H1 (cell line): ENCODE measurements around the gene TCIRG1. TPM values are rescaled to one million over a fixed set of nuclear protein-coding genes. Genes with fewer than 3 reads are reported as not detected.
A peak's percentile ranks its signal among the peaks of the same experiment; 100 is the strongest.

Experiments used
- BCL11A ChIP-seq, 2 experiments: IDR thresholded peaks; one replicate each; pipeline ENCODE4 v1.6.1; 2011; ENCODE audit warnings: low read depth in 2 of 2, low read length in 2 of 2, mild to moderate bottlenecking in 2 of 2
- CBX8 ChIP-seq: fragments of 300-800, 300-1000 bp; sonication (generic); IDR thresholded peaks from 2 replicates; pipeline ENCODE4 v1.7.1; 2016; ENCODE audit warnings: low read depth, low read length, borderline replicate concordance
- CEBPB ChIP-seq: IDR thresholded peaks from 2 replicates; pipeline ENCODE4 v1.6.1; 2012; ENCODE audit warnings: low read depth, low read length
- CHD2 ChIP-seq: IDR thresholded peaks from 2 replicates; pipeline ENCODE4 v1.6.1; 2012; ENCODE audit warnings: low read length, improper control_type of control experiment
- CTBP2 ChIP-seq: IDR thresholded peaks from 2 replicates; pipeline ENCODE4 v1.7.0; 2011; ENCODE audit warnings: borderline replicate concordance, mild to moderate bottlenecking, moderate library complexity, mixed read lengths, low read length; ENCODE audit not compliant: insufficient read depth, insufficient read length
- GABPA ChIP-seq: IDR thresholded peaks from 2 replicates; pipeline ENCODE4 v1.6.1; 2011; ENCODE audit warnings: mild to moderate bottlenecking, low read length, moderate library complexity, borderline replicate concordance; ENCODE audit not compliant: insufficient read depth
- HDAC2 ChIP-seq, 2 experiments: fragments of 300-600 bp in 1 of 2; sonication (generic) in 1 of 2; IDR thresholded peaks; 2 replicates each; pipeline ENCODE4 v1.6.1; 2011 to 2012; ENCODE audit warnings: low read depth in 2 of 2, low read length in 2 of 2, mild to moderate bottlenecking in 2 of 2, moderate library complexity in 2 of 2, borderline replicate concordance in 1 of 2, inconsistent platforms in 1 of 2
- KDM1A ChIP-seq: fragments of 200-600, 300-600 bp; sonication (generic); IDR thresholded peaks from 2 replicates; pipeline ENCODE4 v1.7.1; 2016; ENCODE audit warnings: mild to moderate bottlenecking, low read length, borderline replicate concordance
- NANOG ChIP-seq: IDR thresholded peaks from 2 replicates; pipeline ENCODE4 v1.6.1; 2011; ENCODE audit warnings: low read length, low read depth, mild to moderate bottlenecking, inconsistent platforms; ENCODE audit not compliant: insufficient read depth, poor library complexity, severe bottlenecking
- PHF8 ChIP-seq: fragments of 200-600 bp; sonication (generic); conservative IDR thresholded peaks from 2 replicates; pipeline ENCODE4 v1.7.1; 2012; ENCODE audit warnings: low read depth, mild to moderate bottlenecking, inconsistent platforms, low read length, moderate library complexity
- POLR2AphosphoS5 ChIP-seq: IDR thresholded peaks from 2 replicates; pipeline ENCODE4 v1.6.1; 2011; ENCODE audit warnings: low read depth, low read length
- POU5F1 ChIP-seq: IDR thresholded peaks from 2 replicates; pipeline ENCODE4 v1.6.1; 2011; ENCODE audit warnings: low read depth, mild to moderate bottlenecking, low read length, moderate library complexity
- RAD21 ChIP-seq, 2 experiments: IDR thresholded peaks in 1 of 2; conservative IDR thresholded peaks in 1 of 2; 2 replicates each; pipeline ENCODE4 v1.6.1; 2011; ENCODE audit warnings: low read depth in 2 of 2, low read length in 2 of 2, improper control_type of control experiment in 1 of 2, inconsistent platforms in 1 of 2, mild to moderate bottlenecking in 1 of 2, moderate library complexity in 1 of 2
- RBBP5 ChIP-seq: IDR thresholded peaks from 2 replicates; pipeline ENCODE4 v1.7.1; 2012; ENCODE audit warnings: low read depth, mild to moderate bottlenecking, inconsistent platforms, low read length, moderate library complexity, borderline replicate concordance
- RFX5 ChIP-seq: IDR thresholded peaks from 2 replicates; pipeline ENCODE4 v1.6.1; 2011; ENCODE audit warnings: low read depth, low read length, improper control_type of control experiment, borderline replicate concordance
- SIRT6 ChIP-seq: IDR thresholded peaks from one replicate; pipeline ENCODE4 v1.7.1; 2012; ENCODE audit warnings: low read length, inconsistent platforms
- SP1 ChIP-seq: IDR thresholded peaks from 2 replicates; pipeline ENCODE4 v1.6.1; 2011; ENCODE audit warnings: low read depth, low read length
- TAF7 ChIP-seq: optimal IDR thresholded peaks from 2 replicates; pipeline ENCODE3; 2011; ENCODE audit warnings: low read depth, mild to moderate bottlenecking, inconsistent platforms, low read length, moderate library complexity, borderline replicate concordance
- TCF12 ChIP-seq: IDR thresholded peaks from 2 replicates; pipeline ENCODE4 v1.6.1; 2011; ENCODE audit warnings: low read depth, mild to moderate bottlenecking, low read length
- TEAD4 ChIP-seq: IDR thresholded peaks from 2 replicates; pipeline ENCODE4 v1.6.1; 2012; ENCODE audit warnings: low read depth, low read length, inconsistent platforms, mixed read lengths
- ZNF274 ChIP-seq: IDR thresholded peaks from 2 replicates; pipeline ENCODE4 v1.7.0; 2012; ENCODE audit warnings: low read length, borderline replicate concordance; ENCODE audit errors: extremely low read depth
- polyA plus RNA-seq, 7 experiments: library from polyadenylated mRNA; depleted of rRNA in 3 of 7; stranded (reverse) in 5 of 7; unstranded in 2 of 7; fragments of >200 nt in 5 of 7; fragments of 200-250 nt in 2 of 7; gene quantifications; 1 replicate in 5 of 7; 2 replicates in 1 of 7; 4 replicates in 1 of 7; pipeline versions ENCODE4 v1.2.1 to v1.2.3, GENCODE V29; 2011 to 2013; ENCODE audit warnings: missing spikeins in 2 of 7, mixed read lengths in 2 of 7
- total RNA-seq: library from RNA; stranded (reverse); fragmentation: NEBNext Ultra II Directional; extraction: Animal tissue kit (Norgen Biotek cat#: 25700); gene quantifications from 2 replicates; pipeline ENCODE4 v1.2.1, GENCODE V29; 2021
- TF ChIP-seq, protein P1 (sequence below): IDR thresholded peaks from 2 replicates; pipeline ENCODE4 v1.6.1; 2011; ENCODE audit warnings: low read length, improper control_type of control experiment

TCIRG1 gene
- total and polyA plus RNA-seq, 2 of the 8 experiments (the other 6 are each of a cell fraction or from before 2014, with no cell fraction given), result 25.3 to 39.6 TPM

DNA sequence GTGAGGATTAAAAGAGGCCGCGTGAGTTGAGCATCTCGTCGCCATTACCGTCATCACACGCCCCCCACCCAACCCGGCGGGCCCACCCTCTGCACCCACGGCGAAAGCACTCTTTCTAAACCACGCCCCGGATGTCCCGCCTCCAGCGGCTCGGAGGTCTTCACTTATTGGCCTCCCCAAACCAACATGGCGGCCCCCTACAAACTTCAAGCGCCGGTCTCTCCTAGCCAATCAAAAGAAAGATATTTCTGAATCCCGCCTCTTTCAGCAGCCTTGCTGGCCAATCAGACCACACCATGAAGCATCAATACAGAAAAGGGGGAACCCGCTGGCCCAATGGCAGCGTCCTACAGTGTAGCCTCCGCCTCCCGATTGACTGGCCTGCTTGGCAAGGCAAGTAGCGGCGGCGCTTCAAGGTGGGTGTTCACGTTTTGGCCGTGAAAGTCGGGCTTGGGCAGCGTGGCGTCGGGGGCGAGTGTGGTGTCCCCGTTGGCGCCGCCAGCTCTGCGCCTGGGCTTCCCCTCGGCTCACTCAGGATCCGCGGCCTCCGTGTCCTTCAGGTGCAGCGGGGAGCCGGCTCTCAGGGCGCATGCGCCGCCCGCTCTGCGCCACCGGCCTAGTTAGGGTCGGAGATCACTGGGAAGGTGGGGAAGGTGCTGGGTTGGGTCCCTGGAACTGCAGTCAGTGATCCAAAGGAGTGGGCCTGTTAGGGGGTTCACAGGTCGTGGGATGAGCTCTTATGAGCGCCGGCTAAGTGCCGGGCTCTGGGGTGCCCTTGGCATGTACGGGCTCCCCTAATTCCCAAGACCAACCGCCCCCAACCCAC, 8.3 kb upstream of the TCIRG1 start, which contains the start of gene NDUFS8 (continued):
- TF ChIP-seq CTBP2 (no peak), GABPA (no peak), TEAD4 (no peak), CBX8 (no peak), RFX5 (no peak), BCL11A (IDR thresholded peaks at IDR 0.05; ENCODE audit: low read depth in 2 of 2, low read length in 2 of 2) (no peak), CHD2 (peak; percentile 78), SIRT6 (no peak), CEBPB (no peak), SP1 (peak; percentile 96), NANOG (no peak), KDM1A (no peak), ZNF274 (no peak), RBBP5 (0 out of 2 replicates have a peak, but pooled peaks have one; percentile 71), PHF8 (peak; percentile 84), HDAC2 (IDR thresholded peaks at IDR 0.05; ENCODE audit: borderline replicate concordance in 1 of 2, low read depth in 2 of 2, low read length in 2 of 2) (0 out of 4 replicates have a peak, but pooled peaks of 1 of the 2 experiments have one; percentile 65), POLR2AphosphoS5 (peak; percentile 72), POU5F1 (no peak), RAD21 (IDR thresholded peaks at IDR 0.05 in 1 of 2, conservative IDR thresholded peaks at IDR 0.05 in 1 of 2; ENCODE audit: low read depth in 2 of 2, low read length in 2 of 2) (no peak), TCF12 (no peak), TAF7 (peak; percentile 66)
- TF ChIP-seq, protein P1, sequence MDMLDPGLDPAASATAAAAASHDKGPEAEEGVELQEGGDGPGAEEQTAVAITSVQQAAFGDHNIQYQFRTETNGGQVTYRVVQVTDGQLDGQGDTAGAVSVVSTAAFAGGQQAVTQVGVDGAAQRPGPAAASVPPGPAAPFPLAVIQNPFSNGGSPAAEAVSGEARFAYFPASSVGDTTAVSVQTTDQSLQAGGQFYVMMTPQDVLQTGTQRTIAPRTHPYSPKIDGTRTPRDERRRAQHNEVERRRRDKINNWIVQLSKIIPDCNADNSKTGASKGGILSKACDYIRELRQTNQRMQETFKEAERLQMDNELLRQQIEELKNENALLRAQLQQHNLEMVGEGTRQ, result no peak
